GM18505 (cell line): ENCODE data around the gene IL7R.

Experiments
- ATAC-seq: cut with Tn5 transposase; IDR thresholded peaks from one replicate; pipeline ENCODE4 v1.9.1; 2021; ENCODE audit not compliant: unreplicated experiment
- POLR2A ChIP-seq: IDR thresholded peaks from 4 replicates; pipeline ENCODE4 v1.6.1; 2011; ENCODE audit warnings: borderline replicate concordance; ENCODE audit not compliant: insufficient read depth, insufficient read length; ENCODE audit errors: extremely low read depth

IL7R gene

GRCh38 chr5:35867998-35868397 lies 11.3 kb downstream of the IL7R start:
- no peak for TF ChIP-seq POLR2A
- no peak for ATAC-seq

- no peak for TF ChIP-seq POLR2A
- ATAC-seq, result no peak
These were observed 13.1 kb downstream of the IL7R start for GRCh38 chr5:35869685-35870277.

GRCh38 chr5:35870605-35871004 lies 13.9 kb downstream of the IL7R start:
- TF ChIP-seq POLR2A, result no peak
- no peak for ATAC-seq

- no peak for ATAC-seq
- TF ChIP-seq POLR2A, result no peak
These were observed 19.8 kb downstream of the IL7R start for GRCh38 chr5:35876454-35876853.

- no peak for TF ChIP-seq POLR2A
- ATAC-seq, result no peak
These were observed 20.2 kb downstream of the IL7R start for GRCh38 chr5:35876922-35877321.

GRCh38 chr5:35877655-35878054 lies 21.0 kb downstream of the IL7R start:
- no peak for TF ChIP-seq POLR2A

GRCh38 chr5:35878079-35878478 lies 21.4 kb downstream of the IL7R start:
- no peak for TF ChIP-seq POLR2A
- ATAC-seq, result no peak

More at GRCh38 chr5:35877655-35878054, 21.0 kb downstream of the IL7R start:
- no peak for ATAC-seq

- no peak for TF ChIP-seq POLR2A
- no peak for ATAC-seq
These were observed 22.4 kb downstream of the IL7R start for GRCh38 chr5:35879096-35879495.

- no peak for ATAC-seq
- TF ChIP-seq POLR2A, result no peak
These were observed 23.0 kb downstream of the IL7R start for GRCh38 chr5:35879649-35880048.

GRCh38 chr5:35880156-35880555 lies 23.5 kb downstream of the IL7R start:
- ATAC-seq, result no peak
- no peak for TF ChIP-seq POLR2A

- no peak for TF ChIP-seq POLR2A
- ATAC-seq, result no peak
These were observed 25.1 kb downstream of the IL7R start for GRCh38 chr5:35881758-35882157.

GRCh38 chr5:35884191-35884769 lies 27.6 kb downstream of the IL7R start:
- ATAC-seq, result peak; percentile 93
- TF ChIP-seq POLR2A, result no peak

- no peak for TF ChIP-seq POLR2A
- ATAC-seq, result peak; percentile 40
These were observed 28.1 kb downstream of the IL7R start for GRCh38 chr5:35884773-35885172.

GRCh38 chr5:35886381-35886780 lies 29.7 kb downstream of the IL7R start:
- TF ChIP-seq POLR2A, result no peak
- no peak for ATAC-seq
